ENCODE results near the gene FOSB.

GRCh38 chr19:45522010-45522941 lies 54.5 kb downstream of the FOSB start:
- TF ChIP-seq EP300 (IDR thresholded peaks at IDR 0.05; ENCODE audit: low read length) (no peak), HMG20A (CRISPR knock-in tag; conservative IDR thresholded peaks at IDR 0.05) (no peak), CHD1 (IDR thresholded peaks at IDR 0.05; ENCODE audit: low read length) (no peak), SIX5 (IDR thresholded peaks at IDR 0.05; ENCODE audit: borderline replicate concordance in 1 of 2, insufficient read depth in 1 of 2, low read depth in 1 of 2, low read length in 2 of 2) (no peak), BRCA1 (IDR thresholded peaks at IDR 0.05) (no peak), BRCA1 (CRISPR knock-in tag; IDR thresholded peaks at IDR 0.05) (no peak), EZH2 (IDR thresholded peaks at IDR 0.05; ENCODE audit: borderline replicate concordance, low read depth, low read length) (no peak), NR2C2 (CRISPR knock-in tag; IDR thresholded peaks at IDR 0.05) (no peak), NR2C2 (tag; IDR thresholded peaks at IDR 0.05) (no peak)
